Muscle layer of duodenum (tissue), 2 donors: ENCODE data around the gene HCN4.
"Not testable (repeated sequence)": the region's sequence is repeated elsewhere in the genome, so short reads cannot be mapped to it uniquely, and the experiment has no call there.

ENCODE experiments used
- H3K27ac ChIP-seq: one replicate; pipeline ENCODE4 v1.7.0; 2013; ENCODE audit warnings: mild to moderate bottlenecking, low read length
- H3K27me3 ChIP-seq: one replicate; pipeline ENCODE4 v1.7.0; 2013; ENCODE audit warnings: low read depth, mild to moderate bottlenecking, control low read depth, low read length
- H3K36me3 ChIP-seq, 2 donors: one replicate each; pipeline ENCODE4 v1.7.0; 2013; ENCODE audit warnings: low read length in 2 of 2, control low read depth in 1 of 2, mild to moderate bottlenecking in 1 of 2; ENCODE audit not compliant: insufficient read depth in 2 of 2, control insufficient read depth in 1 of 2
- H3K4me1 ChIP-seq, 2 donors: one replicate each; pipeline ENCODE4 v1.7.0; 2013; ENCODE audit warnings: low read length in 2 of 2, mild to moderate bottlenecking in 2 of 2, control low read depth in 1 of 2, moderate library complexity in 1 of 2; ENCODE audit not compliant: insufficient read depth in 2 of 2, control insufficient read depth in 1 of 2
- H3K4me3 ChIP-seq, 2 donors: one replicate each; pipeline ENCODE4 v1.7.0; 2013; ENCODE audit warnings: low read length in 2 of 2, low read depth in 1 of 2, mild to moderate bottlenecking in 1 of 2
- H3K9me3 ChIP-seq, 2 donors: one replicate each; pipeline ENCODE4 v1.7.0; 2013; ENCODE audit warnings: low read length in 2 of 2, control low read depth in 1 of 2, mild to moderate bottlenecking in 1 of 2; ENCODE audit not compliant: control insufficient read depth in 1 of 2
- donor health status: healthy.

HCN4 gene

DNA sequence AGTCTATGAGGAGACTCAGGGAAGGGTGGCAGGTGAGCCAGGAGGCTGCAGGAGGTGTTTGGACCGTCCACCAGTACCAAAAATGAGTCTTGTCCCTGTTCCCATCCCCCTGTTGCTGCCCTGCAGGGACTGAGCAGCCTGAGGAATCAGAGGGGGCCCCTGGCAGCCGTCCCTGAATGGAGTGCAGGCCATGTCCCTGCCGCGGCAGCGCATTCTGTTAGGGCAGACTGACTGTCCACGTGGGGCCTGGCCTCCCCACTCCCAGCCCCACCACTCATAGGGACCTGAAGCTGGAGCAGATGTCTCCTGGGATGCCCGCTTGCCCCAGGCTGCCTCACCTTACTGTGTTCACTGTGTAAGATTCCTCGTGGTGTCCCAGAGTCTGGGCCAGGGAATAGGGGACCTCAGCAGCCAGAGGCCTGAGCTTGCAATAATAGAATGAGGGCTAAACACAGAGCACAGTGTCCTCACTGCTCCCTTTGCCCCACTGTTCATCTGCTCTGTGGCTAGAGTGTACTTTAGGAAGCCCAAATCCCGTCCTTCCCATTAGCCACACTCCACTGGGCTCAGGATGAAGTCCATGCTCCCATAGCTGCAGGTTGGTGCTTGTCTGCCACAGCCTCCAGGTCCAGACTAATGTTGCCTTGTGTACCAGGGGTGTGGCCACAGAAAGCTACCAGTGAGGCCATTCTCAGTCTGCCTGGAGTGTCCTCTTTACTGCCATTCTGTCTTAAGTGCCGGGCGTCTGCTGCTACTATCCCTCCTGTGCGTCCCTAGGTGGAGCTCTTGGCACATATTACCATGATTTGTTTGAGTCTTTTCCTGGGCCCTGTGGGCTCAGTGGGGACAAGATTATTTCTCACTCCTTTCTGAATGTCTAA lies 63.2 kb downstream of the HCN4 start:
- Histone ChIP-seq H3K36me3 (peaks cover 11 to 20% of the 10 kb centered on the region in 2 donors), H3K4me3 (no peak overlapping the region), H3K4me1 (no peaks in the 10 kb centered on the region), H3K9me3 (no peaks in the 10 kb centered on the region), H3K27me3 (no peaks in the 10 kb centered on the region), H3K27ac (no peak overlapping the region)

DNA sequence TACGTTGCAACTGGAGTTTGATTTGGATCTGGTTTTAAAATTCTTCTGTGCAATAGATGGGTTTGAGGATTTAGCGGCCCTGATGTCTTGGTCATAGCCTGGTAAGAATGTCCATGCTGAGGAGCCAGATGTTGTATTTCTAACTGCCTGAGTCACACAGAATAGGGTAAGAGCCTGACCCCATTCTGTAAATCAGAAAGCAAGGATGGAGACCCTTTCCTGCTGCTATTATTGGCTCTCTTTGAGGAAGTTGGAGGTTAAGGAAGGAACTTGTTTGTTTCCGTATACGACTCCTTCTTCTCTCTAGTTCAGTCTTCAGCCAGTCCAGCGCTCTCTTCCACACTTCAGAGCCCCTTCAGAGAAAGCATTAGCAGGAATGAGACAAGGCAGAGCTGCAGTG lies 65.1 kb downstream of the HCN4 start:
- peaks cover 13 to 24% of the 10 kb centered on the region in 2 donors for H3K36me3 ChIP-seq
- H3K4me3 ChIP-seq = no peak overlapping the region
- H3K27me3 ChIP-seq = no peaks in the 10 kb centered on the region
- no peaks in the 10 kb centered on the region for H3K9me3 ChIP-seq
- H3K27ac ChIP-seq = no peak overlapping the region
- H3K4me1 ChIP-seq = no peaks in the 10 kb centered on the region

DNA sequence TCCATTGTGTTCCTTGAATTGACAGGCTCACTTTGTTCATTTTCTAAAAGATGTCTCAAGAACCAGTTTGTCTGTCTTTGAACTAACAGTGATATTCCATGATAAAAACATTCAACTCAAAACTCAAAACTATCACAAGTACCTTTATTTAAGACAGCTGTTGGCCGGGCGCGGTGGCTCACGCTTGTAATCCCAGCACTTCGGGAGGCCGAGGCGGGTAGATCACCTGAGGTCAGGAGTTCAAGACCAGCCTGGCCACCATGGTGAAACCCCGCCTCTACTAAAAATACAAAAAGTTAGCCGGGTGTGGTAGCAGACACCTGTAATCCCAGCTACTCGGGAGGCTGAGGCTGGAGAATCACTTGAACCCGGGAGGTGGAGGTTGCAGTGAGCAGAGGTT lies 68.5 kb downstream of the HCN4 start:
- H3K9me3 ChIP-seq, H3K4me3 ChIP-seq, H3K4me1 ChIP-seq, H3K27ac ChIP-seq, H3K27me3 ChIP-seq: not testable (repeated sequence)
- H3K36me3 ChIP-seq = peaks cover 15 to 38% of the 10 kb centered on the region in 2 donors

DNA sequence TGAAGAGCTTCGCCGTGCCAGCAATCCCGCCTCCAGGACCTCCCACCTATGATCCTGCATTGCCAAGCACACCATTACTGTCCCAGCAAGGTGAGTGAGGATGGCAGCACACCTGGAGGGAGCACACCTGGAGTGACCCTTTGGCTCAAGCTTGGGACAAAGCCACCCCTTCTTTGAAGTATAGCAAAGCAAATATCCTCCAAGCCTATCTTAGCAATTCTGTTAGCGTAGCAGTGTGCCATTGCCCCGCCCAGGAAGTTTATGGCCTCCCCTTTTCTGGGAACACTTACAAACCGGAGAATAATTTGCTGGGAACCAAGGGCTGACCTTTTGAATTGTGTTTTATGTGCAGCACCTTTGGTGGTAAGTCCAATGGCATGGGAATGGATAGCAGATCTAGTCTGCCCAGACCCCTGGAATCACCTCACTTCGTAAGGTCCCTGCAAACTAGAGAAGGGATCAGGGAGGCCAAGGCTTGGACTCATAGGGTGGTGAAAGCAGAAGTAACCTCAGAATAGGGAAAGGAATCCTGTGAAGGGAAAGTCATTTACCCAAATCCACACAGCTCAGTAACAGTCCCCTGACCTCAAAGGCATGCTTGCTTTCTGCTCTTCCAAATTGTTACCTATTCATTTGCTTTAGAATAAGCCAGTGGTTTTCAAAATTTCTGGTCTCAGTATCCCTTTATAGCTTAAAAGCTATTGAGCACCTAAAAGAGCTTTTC lies 70.1 kb downstream of the HCN4 start:
- H3K4me3 ChIP-seq = no peak overlapping the region
- no peaks in the 10 kb centered on the region for H3K27me3 ChIP-seq
- H3K27ac ChIP-seq = no peak overlapping the region
- H3K36me3 ChIP-seq = peaks cover 13 to 45% of the 10 kb centered on the region in 2 donors
- H3K9me3 ChIP-seq = no peaks in the 10 kb centered on the region
- no peaks in the 10 kb centered on the region for H3K4me1 ChIP-seq

DNA sequence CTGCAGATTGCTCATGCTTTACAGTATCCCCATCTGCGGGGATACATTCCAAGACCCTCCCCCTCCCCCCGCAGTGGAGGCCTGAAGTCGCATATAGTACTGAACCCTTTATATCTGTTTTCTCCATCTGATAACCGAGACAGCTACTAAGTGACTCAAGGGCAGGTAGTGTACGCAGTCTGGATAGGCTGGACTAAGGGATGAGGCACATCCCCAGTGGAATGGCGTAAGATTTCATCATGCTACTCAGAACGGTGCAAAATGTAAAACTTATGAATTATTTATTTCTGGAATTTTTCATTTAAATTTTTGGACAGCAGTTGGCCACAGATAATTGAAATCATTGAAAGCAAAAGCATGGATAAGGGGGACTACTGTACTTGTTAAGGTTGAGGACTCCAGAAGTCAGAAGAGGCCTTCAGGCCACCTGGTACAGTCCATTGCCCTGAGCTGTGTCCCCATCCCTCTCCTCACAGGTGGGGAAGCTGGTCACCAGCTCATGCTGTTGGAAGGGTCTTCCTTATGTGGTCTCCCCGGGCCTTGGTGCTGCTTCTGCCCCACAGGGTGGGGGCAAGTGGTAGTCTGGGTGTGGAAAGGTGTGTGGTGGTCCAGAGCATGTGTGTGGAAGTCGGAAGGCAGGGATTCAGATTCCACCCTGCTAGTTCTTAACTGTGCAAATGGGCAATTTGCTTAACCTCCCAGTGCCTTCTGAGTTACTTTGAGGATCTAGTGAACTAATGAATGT lies 72.0 kb downstream of the HCN4 start:
- no peak overlapping the region for H3K4me3 ChIP-seq
- no peaks in the 10 kb centered on the region for H3K27me3 ChIP-seq
- H3K4me1 ChIP-seq = no peaks in the 10 kb centered on the region
- no peak overlapping the region for H3K27ac ChIP-seq
- no peaks in the 10 kb centered on the region for H3K9me3 ChIP-seq
- H3K36me3 ChIP-seq = peaks cover 3 to 33% of the 10 kb centered on the region in 2 donors

DNA sequence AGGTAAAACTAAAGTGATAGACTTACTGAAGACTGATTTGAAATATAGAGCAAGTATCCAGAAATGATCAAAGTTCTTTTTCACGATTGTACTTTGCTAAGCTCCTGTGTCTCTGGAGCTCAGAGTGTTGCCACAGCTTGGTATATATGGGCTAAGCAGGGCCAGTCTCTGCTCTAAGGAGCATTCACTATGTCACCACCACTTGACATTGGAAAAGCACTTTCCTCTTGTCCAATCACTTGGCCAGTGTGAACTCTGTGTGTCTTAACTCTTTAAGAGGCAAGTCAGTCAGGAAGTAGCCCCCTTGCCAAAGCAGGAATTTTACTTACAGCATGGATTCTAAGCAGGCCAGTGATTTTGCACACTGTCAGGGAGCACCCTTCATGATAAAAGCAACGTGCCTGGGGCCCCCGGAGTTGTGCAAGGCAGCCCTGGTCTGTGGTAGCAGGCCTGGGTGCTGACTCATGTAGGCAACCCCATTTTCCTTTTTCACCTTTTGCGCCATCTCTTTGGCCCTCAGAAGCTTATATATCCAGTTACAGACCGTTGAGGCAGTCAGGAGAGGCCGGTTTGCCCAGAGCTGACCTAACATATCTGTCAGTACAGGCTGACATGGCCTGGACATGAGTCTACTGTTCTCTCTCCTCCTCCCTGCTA lies 73.0 kb downstream of the HCN4 start:
- no peaks in the 10 kb centered on the region for H3K27me3 ChIP-seq
- H3K4me3 ChIP-seq = no peak overlapping the region
- peaks cover 6 to 27% of the 10 kb centered on the region in 2 donors for H3K36me3 ChIP-seq
- no peaks in the 10 kb centered on the region for H3K4me1 ChIP-seq
- H3K9me3 ChIP-seq = no peaks in the 10 kb centered on the region
- H3K27ac ChIP-seq = no peak overlapping the region

DNA sequence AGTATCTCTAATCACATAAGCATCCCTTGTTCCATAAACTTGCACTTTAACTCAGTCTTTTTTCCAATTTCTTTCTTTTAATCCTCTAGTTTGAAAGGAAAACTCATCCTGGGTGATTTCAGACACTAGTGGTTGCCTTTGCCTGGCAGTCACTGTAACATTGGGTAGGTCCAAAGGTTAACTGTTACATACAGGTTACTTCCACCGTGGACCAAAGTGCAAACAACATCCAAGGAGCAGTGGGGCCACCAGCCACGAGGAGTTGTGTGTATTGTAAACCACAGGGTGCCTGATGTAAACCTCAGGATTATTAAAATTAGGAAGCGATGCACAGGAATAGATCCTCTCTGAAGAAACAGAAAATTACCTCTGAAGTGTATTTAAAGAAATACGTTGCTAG lies 75.0 kb downstream of the HCN4 start:
- Histone ChIP-seq H3K36me3 (peaks cover 12 to 38% of the 10 kb centered on the region in 2 donors), H3K9me3 (no peaks in the 10 kb centered on the region), H3K4me1 (no peaks in the 10 kb centered on the region), H3K27ac (no peak overlapping the region), H3K27me3 (no peaks in the 10 kb centered on the region), H3K4me3 (no peak overlapping the region)

DNA sequence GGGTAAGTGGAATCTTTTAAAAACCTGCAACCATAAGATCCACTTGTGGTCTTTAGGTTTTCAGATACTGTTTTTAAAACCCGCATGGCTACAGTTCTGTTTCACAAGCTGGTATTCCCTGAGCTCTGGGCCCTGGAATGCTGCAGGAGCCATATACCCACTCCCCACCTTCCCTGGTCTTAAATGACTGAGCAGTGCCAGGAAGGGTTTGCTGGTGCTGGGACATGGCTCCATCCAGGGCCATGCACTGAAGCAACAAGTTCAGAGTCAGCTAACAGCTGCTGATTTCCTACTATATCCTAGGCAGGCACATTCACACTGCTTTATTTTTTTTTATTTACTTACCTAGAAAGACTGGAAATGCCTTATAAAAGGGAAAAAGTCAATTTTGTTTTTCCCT lies 77.3 kb downstream of the HCN4 start:
- H3K4me3 ChIP-seq = no peak overlapping the region
- H3K9me3 ChIP-seq = no peaks in the 10 kb centered on the region
- no peak overlapping the region for H3K27ac ChIP-seq
- H3K36me3 ChIP-seq = peaks cover 9 to 31% of the 10 kb centered on the region in 2 donors
- H3K4me1 ChIP-seq = peaks cover 0 to 6% of the 10 kb centered on the region in 2 donors
- H3K27me3 ChIP-seq = no peaks in the 10 kb centered on the region

DNA sequence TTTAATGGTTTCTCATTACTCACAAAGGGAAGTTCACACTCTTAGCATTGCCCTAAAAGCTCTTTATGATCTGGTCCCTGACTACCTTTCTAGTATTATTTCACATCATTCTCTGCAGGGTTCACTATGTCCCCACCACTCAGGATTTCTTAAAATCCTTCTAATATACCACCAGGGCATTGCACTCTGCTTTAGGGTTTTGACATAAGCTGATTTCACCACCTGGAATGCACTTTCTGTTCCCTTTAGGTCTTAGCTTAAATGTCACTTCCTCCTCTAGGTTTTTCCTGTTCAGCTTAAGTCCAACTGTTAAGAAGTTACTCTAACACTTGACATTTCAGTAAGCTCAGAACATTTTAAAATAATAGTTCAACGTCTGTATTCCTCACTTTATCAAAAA lies 81.7 kb downstream of the HCN4 start:
- Histone ChIP-seq H3K36me3 (peaks cover 15 to 25% of the 10 kb centered on the region in 2 donors), H3K4me1 (peaks cover 0 to 18% of the 10 kb centered on the region in 2 donors), H3K27ac (peak overlapping the region; percentile 6), H3K4me3 (no peak overlapping the region), H3K27me3 (no peaks in the 10 kb centered on the region), H3K9me3 (no peaks in the 10 kb centered on the region)

DNA sequence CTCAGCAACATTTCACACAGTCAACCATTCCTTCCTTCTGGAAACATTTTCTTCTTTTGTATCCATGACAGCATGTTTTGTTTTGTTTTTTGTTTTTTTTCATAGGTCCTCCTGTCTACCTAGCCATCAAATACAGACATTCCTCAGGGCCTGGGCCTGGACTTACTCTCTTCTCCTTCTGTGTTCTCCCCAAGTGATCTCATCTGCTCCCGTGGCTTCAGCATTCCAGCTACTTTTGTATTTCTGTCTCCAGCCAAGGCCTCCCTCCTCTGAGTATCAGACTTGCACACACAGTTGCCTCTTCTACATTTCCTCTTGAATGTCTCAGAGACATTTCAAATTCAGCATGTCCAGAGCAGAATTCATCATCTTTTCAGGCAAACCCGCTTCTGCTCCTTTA lies 82.4 kb downstream of the HCN4 start:
- H3K9me3 ChIP-seq = no peaks in the 10 kb centered on the region
- H3K4me1 ChIP-seq = peaks cover 0 to 18% of the 10 kb centered on the region in 2 donors
- peak overlapping the region; percentile 6 for H3K27ac ChIP-seq
- H3K27me3 ChIP-seq = no peaks in the 10 kb centered on the region
- H3K4me3 ChIP-seq = no peak overlapping the region
- peaks cover 15 to 25% of the 10 kb centered on the region in 2 donors for H3K36me3 ChIP-seq
